BE2C (cell line): ENCODE measurements around the gene SLC24A3.

ENCODE experiments used
- DNase-seq: peaks from one replicate; pipeline ENCODE4 v3.0.0-alpha.2; 2020
- H3K27me3 ChIP-seq: fragments of 250-450 bp; sonication (Bioruptor Pico); 2 replicates; pipeline ENCODE4 v1.5.1; 2020; ENCODE audit warnings: mild to moderate bottlenecking
- H3K36me3 ChIP-seq: fragments of 250-450 bp; sonication (Bioruptor Pico); 2 replicates; pipeline ENCODE4 v1.5.1; 2020; ENCODE audit warnings: mild to moderate bottlenecking
- H3K4me1 ChIP-seq: fragments of 250-450 bp; sonication (Bioruptor Pico); 2 replicates; pipeline ENCODE4 v1.5.1; 2020
- H3K4me3 ChIP-seq: 2 replicates; pipeline ENCODE4 v1.5.1; 2011; ENCODE audit warnings: low read depth, low read length
- H3K9me3 ChIP-seq: fragments of 250-450 bp; sonication (Bioruptor Pico); 2 replicates; pipeline ENCODE4 v1.5.1; 2020
- TF ChIP-seq, protein P1 (sequence below): IDR thresholded peaks from 2 replicates; pipeline ENCODE4 v1.5.1; 2012; ENCODE audit warnings: mild to moderate bottlenecking, low read depth, low read length

Gene SLC24A3

DNA sequence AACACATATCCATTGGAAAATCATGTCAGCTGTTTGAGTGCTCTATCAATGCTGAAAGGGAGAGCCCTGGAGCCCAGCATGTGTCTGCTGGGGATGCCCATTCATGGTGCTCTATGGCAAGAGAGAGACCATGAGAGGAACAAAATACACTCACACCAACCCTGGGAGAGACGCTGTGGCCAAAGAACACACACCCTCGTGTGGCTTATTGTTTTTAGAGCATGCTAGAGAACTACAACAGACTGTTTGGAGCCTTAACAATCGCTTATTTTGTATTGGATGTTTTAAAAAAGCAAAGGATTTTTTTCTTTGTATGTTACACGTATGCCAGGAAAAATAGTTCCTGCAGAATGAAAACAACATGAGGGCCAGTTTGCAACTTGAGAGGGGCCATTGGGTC lies 151.0 kb downstream of the SLC24A3 start:
- no peak for DNase-seq
- TF ChIP-seq, protein P1, sequence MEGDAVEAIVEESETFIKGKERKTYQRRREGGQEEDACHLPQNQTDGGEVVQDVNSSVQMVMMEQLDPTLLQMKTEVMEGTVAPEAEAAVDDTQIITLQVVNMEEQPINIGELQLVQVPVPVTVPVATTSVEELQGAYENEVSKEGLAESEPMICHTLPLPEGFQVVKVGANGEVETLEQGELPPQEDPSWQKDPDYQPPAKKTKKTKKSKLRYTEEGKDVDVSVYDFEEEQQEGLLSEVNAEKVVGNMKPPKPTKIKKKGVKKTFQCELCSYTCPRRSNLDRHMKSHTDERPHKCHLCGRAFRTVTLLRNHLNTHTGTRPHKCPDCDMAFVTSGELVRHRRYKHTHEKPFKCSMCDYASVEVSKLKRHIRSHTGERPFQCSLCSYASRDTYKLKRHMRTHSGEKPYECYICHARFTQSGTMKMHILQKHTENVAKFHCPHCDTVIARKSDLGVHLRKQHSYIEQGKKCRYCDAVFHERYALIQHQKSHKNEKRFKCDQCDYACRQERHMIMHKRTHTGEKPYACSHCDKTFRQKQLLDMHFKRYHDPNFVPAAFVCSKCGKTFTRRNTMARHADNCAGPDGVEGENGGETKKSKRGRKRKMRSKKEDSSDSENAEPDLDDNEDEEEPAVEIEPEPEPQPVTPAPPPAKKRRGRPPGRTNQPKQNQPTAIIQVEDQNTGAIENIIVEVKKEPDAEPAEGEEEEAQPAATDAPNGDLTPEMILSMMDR = no peak
- H3K4me3 ChIP-seq = no peak overlapping the region
- no peaks in the 10 kb centered on the region; the same call in 1 of the 2 replicates for H3K9me3 ChIP-seq
- H3K27me3 ChIP-seq = no peaks in the 10 kb centered on the region
- H3K36me3 ChIP-seq = no peaks in the 10 kb centered on the region
- H3K4me1 ChIP-seq = no peaks in the 10 kb centered on the region

DNA sequence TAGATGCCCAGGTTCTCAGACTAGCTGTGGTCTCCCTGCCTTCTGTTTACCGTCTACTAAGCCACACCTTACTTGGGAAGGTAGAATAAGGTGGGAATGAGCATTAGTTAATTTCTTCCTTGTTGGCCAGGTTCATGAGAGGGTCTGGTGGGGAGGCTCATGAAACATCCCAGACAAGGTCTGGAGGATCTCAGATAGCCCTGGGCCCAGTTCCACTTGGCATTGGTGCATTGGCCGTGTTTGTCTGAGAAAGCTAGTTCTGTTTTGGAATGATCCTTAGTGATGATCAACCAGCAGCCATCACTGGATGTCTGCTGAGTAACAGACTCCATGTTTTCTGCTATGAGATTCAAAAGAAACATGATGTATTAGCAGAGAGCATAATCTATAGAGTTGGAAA lies 155.1 kb downstream of the SLC24A3 start:
- DNase-seq = no peak
- H3K36me3 ChIP-seq = no peaks in the 10 kb centered on the region
- H3K4me3 ChIP-seq = no peak overlapping the region
- no peaks in the 10 kb centered on the region for H3K4me1 ChIP-seq
- H3K9me3 ChIP-seq = no peaks in the 10 kb centered on the region; the same call in 1 of the 2 replicates
- H3K27me3 ChIP-seq = no peaks in the 10 kb centered on the region; the same call in 1 of the 2 replicates
- TF ChIP-seq, protein P1 = no peak

DNA sequence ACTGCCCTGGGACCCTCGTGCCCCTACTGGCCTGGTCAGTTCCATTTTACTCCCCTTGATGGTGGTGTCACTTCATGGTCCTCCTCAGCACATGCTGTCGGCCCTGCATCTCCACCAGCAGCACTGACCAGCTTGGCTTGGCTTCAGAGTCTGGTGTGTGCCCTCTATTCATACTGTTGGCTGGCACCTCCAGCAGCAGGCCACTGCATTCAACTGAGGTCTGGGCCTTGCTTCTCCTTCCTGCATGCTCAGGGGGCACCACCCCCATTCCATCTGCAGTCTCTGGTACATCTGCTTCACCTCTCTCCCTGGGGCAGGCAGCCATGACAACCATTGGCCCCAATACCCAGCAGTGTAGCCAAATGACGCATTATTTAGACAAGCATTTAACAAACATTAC lies 155.9 kb downstream of the SLC24A3 start:
- Histone ChIP-seq H3K4me3 (no peak overlapping the region), H3K36me3 (no peaks in the 10 kb centered on the region), H3K4me1 (no peaks in the 10 kb centered on the region), H3K9me3 (no peaks in the 10 kb centered on the region; the same call in 1 of the 2 replicates), H3K27me3 (no peaks in the 10 kb centered on the region; the same call in 1 of the 2 replicates)
- TF ChIP-seq, protein P1 = no peak
- no peak for DNase-seq

DNA sequence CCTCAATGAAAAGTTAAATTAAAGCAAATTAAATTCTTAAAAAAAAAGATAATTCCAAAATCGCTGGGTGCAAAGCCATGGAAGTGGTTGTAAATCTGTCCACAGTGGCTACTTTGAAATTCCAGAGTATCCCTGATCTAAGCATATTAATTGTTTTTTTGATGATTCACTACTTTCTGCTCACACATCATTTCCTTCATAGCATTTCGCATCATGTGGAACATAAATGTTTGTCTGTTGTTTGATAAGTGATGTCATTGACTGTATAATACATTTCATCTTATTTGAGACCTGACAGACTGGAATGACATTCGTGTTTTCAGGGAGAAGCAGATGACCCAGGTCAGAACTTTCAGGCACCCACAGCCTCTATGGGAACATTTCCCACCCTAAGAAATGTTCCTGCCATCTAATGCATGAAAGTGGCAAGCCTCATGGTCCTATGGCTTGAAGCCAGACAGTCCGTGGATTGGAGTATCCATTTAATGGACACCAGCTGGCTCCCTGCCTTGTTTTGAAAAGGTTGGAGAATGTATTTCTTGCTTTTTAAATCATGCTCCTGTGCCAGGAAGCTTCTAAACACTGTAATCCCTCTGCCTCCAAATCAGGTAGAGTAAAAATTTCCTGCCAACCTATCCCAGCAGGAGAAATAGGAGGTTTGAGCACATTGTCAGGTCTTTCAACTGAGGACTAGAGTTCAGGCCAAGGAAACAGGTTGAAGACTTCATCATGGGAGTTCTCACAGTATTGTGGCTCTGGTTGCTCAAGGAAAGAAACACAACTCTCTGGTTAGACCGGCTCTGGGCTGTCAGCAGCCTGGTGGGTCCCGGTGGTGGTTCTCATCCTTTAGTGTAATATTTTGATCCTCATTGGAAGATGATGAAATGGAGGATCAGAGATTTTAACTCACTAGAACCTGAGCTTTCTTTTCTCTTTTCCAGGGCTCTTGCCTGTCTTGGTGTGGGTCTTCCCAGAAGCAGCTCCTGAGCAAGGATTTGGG lies 157.9 kb downstream of the SLC24A3 start:
- Histone ChIP-seq H3K36me3 (no peaks in the 10 kb centered on the region), H3K27me3 (no peaks in the 10 kb centered on the region; the same call in 1 of the 2 replicates), H3K4me3 (no peak overlapping the region), H3K4me1 (no peaks in the 10 kb centered on the region), H3K9me3 (no peaks in the 10 kb centered on the region; the same call in 1 of the 2 replicates)
- TF ChIP-seq, protein P1 = no peak
- no peak for DNase-seq

DNA sequence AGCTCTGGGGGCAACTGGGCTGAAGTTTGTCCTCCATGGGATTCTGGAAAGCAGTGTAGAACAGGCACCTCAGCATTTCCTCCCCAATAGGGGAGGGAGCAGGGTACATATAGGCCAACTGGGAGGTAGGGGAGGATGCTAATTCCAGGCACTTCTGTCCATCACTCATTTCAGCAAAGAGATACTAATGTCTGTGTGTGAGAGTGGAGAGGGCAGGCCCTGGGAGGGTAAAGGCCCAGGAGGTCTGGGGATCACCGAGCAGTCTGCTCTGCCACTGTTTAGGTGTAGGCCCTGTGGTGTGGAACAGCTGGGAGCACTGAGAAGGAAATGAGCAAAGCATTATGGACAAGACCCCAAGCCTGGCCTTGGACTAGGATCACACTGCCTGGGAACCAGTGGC lies 158.7 kb downstream of the SLC24A3 start:
- Histone ChIP-seq H3K36me3 (no peaks in the 10 kb centered on the region), H3K27me3 (no peaks in the 10 kb centered on the region; the same call in 1 of the 2 replicates), H3K4me1 (no peaks in the 10 kb centered on the region), H3K4me3 (no peak overlapping the region), H3K9me3 (no peaks in the 10 kb centered on the region; the same call in 1 of the 2 replicates)
- DNase-seq = no peak
- TF ChIP-seq, protein P1 = no peak

DNA sequence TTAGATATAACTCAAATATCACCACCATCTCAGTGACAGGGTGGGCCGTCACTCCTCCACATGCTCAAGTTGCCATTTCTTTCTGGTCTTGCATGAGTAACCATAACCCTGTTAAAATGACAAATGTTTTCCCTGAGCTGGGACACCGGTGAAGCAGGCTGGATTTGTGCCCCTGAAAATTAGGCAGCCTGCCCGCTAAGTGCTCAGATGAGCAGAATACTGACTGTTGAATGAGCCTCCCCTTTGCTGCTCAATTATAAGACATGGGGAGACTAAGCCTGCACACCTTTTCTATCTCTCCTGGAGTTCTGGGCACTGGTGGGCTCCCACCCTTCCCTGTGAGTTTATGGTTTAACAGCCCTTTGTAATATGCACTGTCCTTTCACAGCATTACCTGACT lies 161.8 kb downstream of the SLC24A3 start:
- Histone ChIP-seq H3K27me3 (no peaks in the 10 kb centered on the region; the same call in 1 of the 2 replicates), H3K9me3 (no peaks in the 10 kb centered on the region), H3K36me3 (no peaks in the 10 kb centered on the region), H3K4me3 (no peak overlapping the region), H3K4me1 (no peaks in the 10 kb centered on the region)
- no peak for DNase-seq
- TF ChIP-seq, protein P1 = no peak
